HG02678 (cell line): ENCODE data around the gene TMEM266.
A peak's percentile ranks its signal among the peaks of the same experiment; 100 is the strongest.

Source experiments
- ATAC-seq: cut with Tn5 transposase; IDR thresholded peaks from one replicate; pipeline ENCODE4 v1.9.1; 2021; ENCODE audit warnings: mild to moderate bottlenecking, moderate library complexity; ENCODE audit not compliant: unreplicated experiment

The TMEM266 gene

DNA sequence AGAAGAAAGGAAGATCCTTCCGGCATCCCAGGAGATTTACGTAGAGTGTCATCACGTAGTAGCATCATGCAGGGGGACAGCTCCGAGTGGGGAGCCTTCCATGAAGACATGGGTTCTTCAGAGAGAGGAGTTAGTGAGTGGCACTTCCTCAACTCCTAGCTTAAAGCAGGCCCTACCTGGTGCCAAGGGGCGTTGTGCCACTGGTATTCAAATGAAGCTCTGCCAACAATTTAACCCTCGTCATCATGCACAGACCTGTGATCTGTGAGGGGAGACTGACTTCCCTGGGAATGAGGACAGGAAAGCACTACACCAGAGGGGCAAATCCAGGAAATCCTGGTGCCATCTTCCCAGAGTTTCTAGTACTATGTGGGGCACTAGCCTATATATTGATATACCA, 59.0 kb downstream of the TMEM266 start:
- ATAC-seq: no peak

DNA sequence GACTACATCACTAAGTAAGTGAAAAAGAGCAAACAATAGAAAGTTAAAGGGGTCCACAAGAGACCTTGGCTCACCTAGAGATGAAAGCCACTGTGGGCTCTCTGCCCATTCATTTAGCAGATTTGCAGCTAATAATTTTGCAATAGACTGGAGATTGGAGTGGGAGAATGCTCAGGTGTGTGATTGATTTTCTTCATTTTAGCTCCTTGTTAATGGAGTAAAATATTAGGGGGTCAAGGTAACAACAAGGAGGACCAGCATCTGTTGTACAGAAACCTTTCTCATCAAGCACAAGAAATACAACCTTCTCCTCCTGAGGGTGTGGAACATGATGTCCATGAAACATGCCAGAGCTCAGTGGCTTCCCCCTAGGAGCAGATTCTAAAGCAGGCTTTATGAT, 63.2 kb downstream of the TMEM266 start:
- no peak for ATAC-seq

GRCh38 chr15:76127169-76127568, 67.4 kb downstream of the TMEM266 start:
- no peak for ATAC-seq

- ATAC-seq: no peak
These were observed 68.1 kb downstream of the TMEM266 start for GRCh38 chr15:76127880-76128279.

- no peak for ATAC-seq
These were observed 74.8 kb downstream of the TMEM266 start for GRCh38 chr15:76134537-76134936.

DNA sequence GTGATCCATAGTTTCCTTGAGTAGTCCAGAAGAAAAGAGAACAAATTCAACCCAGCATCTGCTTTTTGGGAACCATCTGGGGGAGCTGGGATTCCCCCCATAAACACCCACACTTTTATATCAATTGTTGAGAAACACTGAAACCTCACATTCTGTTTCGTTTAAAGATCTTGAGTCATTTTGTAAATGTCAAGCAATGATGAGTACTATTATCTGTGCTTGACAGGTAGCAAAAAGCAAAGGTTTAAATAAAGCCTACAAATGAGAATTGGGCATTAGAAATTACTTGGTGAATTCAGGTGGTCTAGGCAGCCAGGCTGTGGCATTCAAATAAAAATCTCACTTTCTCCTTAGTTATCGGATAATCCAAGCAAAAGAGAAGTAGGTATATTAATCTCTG, 75.7 kb downstream of the TMEM266 start:
- ATAC-seq: no peak

DNA sequence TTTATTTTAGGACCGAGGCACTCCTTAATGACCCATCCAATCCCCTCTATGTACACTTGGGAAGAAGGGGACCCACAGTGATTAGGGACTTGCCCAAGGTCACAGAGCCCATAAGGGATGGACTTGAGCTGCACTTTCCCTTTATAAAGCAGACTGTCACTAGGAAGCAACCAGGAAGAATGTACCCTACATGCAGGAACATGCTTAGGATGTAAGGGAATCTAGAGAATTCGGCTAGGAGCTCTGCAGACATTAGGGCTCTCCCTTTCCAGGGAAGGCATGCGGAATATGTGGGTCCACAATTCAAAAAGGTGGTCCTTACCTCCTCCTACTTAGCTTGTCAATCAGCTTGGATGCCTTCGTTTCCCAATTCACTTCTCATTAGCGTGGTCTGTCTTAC, 78.7 kb downstream of the TMEM266 start:
- ATAC-seq: no peak

- peak; percentile 61 for ATAC-seq
These were observed 79.7 kb downstream of the TMEM266 start for GRCh38 chr15:76139368-76140073.

GRCh38 chr15:76140074-76140464, 80.3 kb downstream of the TMEM266 start:
- ATAC-seq: no peak

DNA sequence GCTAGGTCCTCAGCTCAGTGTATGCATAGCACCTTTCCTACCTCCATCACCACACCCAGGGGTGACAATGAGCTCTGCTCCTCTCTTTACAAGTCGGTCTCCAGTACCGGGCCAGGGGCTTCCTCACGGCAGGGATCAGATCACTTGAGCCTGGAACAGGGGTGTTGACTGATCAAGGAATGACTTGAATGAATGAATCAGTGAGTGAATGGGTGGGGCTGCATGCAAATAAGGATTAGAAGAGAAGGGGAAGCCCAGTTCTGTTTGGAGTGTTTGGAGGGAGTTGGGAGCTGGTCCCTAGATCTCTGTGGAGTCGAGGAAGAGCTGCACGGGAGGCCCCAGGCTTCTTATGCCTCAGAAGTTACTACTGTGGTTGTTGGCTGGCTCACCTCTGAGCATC, 87.0 kb downstream of the TMEM266 start:
- ATAC-seq: no peak

GRCh38 chr15:76147906-76148570, 88.3 kb downstream of the TMEM266 start:
- no peak for ATAC-seq

GRCh38 chr15:76149291-76149915, 89.6 kb downstream of the TMEM266 start:
- no peak for ATAC-seq

GRCh38 chr15:76150513-76150912, 90.7 kb downstream of the TMEM266 start:
- peak; percentile 5 for ATAC-seq

- peak; percentile 88 for ATAC-seq
These were observed 91.3 kb downstream of the TMEM266 start for GRCh38 chr15:76150971-76151598.

DNA sequence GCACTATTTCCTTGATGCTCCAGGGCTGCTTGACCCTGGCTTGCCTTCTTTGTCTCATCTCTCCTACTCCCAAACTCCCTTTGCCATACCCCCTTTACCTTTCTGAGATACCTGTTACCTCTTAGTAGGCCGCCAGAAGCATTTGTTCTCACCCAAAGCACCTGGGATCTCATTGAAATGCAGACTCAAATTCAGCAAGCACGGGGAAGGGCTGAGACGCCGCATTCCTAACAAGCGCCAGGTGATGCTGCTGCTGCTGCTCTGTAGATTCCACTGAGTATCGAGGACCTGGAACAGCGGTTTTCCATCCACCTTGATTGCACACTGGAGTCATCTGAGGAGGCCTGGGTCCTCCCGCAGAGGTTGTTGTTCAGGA, 91.8 kb downstream of the TMEM266 start:
- ATAC-seq: no peak

GRCh38 chr15:76152197-76152596, 92.4 kb downstream of the TMEM266 start:
- no peak for ATAC-seq

GRCh38 chr15:76153241-76154197, 93.7 kb downstream of the TMEM266 start:
- no peak for ATAC-seq

DNA sequence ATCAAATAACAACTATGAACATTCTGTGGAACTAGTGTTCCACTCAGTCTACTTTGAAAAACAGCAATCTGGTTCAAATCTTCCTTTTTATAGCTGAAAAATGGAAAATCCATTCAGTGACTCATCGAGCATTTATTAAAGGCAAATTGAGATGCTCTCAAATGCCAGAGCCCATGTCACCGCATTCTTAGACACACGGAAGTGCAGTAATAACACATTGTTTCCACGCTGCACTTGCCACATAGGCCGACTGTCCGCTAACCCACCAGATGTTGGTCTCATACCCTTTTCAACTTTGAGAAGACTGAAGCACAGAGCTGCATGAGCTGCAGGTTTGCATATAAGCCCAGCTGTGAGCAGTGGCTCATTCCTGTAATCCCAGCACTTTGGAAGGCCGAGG, 95.9 kb downstream of the TMEM266 start:
- ATAC-seq: no peak

DNA sequence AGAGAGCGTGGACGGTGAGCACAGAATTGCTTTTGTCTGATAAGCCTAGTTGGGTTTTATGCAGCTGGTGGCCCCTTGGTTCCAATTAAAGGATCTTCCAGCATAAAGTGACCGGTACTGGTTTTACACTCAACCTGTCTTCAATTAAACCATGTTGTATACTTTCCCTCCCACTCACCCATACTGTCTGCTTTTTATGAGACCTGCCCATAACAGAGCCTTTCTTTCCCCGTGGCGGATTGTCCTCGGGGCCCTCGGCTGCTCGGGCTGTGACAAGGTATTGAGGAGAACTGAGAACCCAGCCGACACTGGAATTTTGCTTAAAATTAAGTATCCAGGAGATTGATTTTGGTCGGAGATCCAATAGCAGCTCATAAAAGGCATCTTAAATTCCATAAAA, 98.4 kb downstream of the TMEM266 start:
- ATAC-seq: no peak

GRCh38 chr15:76158815-76159214, 99.0 kb downstream of the TMEM266 start:
- no peak for ATAC-seq

DNA sequence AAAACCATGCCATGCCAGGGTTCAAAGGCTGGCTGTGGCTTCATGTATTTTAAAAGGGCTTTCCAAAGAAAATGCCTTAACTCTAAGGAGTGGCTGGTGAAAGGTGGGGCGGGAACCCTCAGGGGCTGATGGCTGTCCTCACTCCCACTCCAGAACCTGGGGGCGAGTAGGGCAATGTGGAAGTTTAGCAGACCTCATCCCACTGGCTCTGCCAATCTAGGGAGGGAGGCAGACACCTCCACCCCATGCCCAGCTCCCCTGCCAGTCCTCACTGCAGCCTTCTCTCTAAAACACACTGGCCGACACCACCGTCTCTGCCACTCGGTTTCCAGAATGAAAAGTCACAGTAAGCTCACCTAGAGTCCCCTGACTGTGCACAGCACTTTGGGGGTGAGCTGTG, 99.5 kb downstream of the TMEM266 start:
- ATAC-seq: no peak
